ENCODE data around the gene KAT2B.

DNA sequence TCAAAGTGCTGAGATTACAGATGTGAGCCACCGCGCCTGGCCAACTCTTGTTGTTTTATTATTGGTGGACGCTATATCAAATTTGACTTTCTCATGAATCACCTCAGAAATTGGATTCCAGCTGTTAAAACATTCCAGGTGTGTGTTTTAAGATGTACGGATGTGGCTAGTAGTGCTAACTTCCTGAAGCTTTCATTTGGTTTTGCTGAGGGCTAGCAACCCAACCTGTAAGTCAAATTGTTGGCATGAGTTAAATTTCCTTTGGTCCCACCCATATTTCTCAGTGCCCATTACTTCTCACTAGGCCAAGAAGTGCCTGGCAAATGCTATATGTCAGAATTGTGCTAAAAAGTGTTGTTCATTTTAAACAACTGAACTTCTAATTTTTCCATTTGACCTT is 13.1 kb upstream of the KAT2B start:
- TF ChIP-seq, protein P1, sequence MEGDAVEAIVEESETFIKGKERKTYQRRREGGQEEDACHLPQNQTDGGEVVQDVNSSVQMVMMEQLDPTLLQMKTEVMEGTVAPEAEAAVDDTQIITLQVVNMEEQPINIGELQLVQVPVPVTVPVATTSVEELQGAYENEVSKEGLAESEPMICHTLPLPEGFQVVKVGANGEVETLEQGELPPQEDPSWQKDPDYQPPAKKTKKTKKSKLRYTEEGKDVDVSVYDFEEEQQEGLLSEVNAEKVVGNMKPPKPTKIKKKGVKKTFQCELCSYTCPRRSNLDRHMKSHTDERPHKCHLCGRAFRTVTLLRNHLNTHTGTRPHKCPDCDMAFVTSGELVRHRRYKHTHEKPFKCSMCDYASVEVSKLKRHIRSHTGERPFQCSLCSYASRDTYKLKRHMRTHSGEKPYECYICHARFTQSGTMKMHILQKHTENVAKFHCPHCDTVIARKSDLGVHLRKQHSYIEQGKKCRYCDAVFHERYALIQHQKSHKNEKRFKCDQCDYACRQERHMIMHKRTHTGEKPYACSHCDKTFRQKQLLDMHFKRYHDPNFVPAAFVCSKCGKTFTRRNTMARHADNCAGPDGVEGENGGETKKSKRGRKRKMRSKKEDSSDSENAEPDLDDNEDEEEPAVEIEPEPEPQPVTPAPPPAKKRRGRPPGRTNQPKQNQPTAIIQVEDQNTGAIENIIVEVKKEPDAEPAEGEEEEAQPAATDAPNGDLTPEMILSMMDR (IDR thresholded peaks at IDR 0.05; ENCODE audit: low read depth, low read length), result no peak
- TF ChIP-seq EZH2phosphoT487 (IDR thresholded peaks at IDR 0.05; ENCODE audit: low read depth), result no peak
